GM21723 (cell line): Measurements from ENCODE around the gene UGT1A10.

Experiments
- ATAC-seq: cut with Tn5 transposase; IDR thresholded peaks from one replicate; pipeline ENCODE4 v1.9.1; 2021; ENCODE audit warnings: mild to moderate bottlenecking, moderate library complexity; ENCODE audit not compliant: unreplicated experiment

The UGT1A10 gene

DNA sequence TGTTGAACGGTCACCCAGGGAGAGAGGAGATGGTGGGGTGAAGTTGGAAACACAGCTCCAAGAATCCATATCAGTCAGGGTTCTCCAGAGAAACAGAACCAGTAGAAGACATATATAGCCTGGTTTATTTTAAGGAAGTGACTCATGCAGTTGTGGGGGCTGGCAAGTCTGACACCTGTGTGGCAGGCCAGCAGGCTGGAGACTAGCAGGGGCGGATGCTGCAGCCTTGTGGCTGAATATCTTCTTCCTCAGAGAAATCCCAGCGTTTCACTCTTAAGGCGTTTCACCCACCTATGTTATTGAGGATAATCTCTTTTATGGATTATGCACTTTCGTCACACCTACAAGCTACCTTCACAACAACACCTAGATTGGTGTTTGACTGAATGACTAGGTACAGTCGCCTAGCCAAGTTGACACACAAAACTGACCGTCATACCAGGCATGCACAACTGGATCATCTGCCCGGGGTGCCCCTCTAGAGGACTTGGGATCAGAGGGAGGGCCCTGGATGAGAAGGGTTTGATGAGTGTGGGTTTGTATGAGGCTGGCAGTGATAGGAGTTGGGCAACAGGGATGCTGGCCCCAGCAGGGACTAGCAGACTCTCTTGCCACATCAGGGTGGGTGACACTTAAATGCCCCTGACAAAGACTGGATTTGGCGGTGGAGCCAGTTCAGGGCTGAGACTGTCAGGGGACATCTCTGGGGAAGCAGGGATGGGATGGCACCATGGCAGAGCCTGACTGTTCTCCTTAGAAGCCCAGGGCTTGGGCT lies 165.3 kb downstream of the UGT1A10 start:
- ATAC-seq: peak; percentile 65

- ATAC-seq: no peak
Observed at GRCh38 chr2:233802132-233802815, 166.0 kb downstream of the UGT1A10 start.

- no peak for ATAC-seq
Observed at GRCh38 chr2:233803292-233803911, 167.2 kb downstream of the UGT1A10 start.

DNA sequence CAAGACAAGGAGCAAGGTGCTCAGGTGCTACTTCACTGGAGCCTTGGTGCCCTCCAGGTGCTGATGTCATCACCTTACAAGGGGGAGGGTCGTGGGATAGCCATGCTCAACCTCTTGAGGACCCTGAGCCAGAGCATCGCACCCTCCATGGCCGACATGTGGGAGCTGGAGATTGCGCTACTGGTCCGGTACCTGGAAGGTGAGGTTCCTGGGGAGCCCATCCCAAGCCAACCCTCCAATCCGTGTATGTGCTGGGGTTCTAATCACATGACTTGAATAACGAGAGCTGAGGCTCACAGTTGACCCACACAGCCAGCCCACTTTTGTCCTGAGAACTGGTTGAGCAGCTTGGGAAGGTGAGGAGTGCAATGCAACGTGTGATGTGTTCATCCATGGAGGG lies 167.7 kb downstream of the UGT1A10 start:
- ATAC-seq: no peak

DNA sequence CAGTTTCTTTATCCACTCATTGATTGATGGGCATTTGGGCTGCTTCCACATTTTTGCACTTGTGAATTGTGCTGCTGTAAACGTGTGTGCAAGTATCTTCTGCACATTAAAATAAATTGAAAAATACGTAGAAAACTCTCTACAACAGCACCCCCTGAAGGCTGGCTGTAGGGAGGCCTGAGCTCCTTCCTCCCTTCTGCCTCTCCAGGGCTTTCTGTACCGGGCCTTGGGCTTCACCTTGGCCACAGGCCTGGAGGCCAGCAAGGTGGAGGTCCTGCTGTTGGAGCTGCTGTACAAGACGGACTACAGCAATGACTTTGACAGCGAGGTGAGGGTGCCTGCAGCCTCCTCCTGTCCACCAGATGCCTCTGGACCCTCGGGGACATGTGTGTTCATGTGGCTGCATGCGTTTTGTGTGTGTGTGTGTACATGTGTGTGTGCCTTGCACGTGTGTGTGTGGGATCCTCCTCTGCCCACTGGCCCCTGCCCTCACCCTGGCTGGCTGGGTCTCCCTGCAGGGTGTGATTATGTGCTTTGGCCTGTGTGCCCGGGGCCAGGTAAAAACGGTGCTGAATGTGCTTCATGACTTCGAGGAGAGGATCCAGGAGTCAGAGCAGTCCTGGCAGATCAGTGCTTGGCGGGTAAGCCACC lies 171.1 kb downstream of the UGT1A10 start:
- no peak for ATAC-seq

DNA sequence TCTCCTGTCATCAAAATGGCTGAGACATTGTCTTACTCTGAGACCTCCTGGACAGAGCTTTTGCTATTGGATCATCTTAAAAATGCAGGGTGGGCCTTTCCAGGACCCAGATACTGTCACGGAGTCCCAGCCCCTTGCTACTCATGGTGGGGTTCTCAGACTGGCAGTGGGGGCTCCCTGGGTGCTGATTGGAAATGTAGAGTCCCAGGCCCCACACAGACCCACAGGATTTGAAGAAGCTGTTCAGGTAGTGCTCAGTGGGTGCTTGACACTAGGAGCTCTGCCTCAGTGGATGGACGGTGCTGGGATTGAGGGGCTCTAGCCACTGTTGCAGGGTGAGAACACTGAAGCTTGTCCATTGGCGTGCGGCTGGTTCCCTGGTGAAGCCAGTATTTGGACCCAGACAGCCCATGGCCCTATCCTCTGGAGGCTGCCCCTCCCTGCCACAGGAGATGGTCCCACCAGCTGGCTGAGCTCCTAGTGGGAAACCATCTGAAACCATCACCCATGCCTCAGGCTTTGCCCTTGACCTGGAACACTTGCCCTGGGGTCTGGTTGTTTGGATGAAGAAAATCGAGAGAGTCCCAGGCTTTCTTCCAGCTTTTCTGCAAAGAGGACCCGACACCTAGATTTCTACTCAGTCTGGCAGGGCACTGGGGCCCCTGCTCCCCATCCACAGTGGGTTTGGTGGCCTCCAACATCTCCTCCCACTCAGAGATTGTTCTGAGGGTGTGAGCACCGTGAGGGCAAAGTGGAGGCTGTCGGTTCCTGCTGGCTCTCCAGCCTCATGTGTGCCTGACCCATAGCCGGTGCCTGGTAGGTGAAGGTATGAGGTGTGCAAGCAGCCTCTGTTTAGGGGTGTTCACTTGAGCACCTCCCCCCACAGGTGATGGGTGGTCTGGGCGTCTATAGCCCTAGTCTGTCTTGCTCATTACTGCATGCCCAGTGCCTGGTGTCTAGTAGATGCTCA lies 172.0 kb downstream of the UGT1A10 start:
- ATAC-seq: no peak

DNA sequence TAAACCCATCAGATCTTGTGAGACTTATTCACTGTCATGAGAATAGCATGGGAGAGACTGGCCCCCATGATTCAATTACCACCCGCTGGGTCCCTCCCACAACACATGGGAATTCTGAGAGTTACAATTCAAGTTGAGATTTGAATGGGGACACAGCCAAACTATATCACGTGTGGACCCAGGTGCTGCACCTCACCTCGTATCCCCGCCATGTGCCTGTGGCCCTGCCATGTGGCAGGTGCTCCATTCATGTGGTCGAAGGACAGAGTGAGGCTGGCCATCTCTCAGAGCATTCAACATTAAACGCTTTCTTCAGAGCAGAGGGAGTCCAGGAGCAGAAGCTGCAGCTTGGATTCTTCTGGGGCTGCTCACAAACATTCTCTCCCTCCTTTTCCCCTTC lies 174.1 kb downstream of the UGT1A10 start:
- no peak for ATAC-seq

GRCh38 chr2:233811087-233811486 lies 174.8 kb downstream of the UGT1A10 start:
- no peak for ATAC-seq

GRCh38 chr2:233811732-233812131 lies 175.5 kb downstream of the UGT1A10 start:
- ATAC-seq: no peak

DNA sequence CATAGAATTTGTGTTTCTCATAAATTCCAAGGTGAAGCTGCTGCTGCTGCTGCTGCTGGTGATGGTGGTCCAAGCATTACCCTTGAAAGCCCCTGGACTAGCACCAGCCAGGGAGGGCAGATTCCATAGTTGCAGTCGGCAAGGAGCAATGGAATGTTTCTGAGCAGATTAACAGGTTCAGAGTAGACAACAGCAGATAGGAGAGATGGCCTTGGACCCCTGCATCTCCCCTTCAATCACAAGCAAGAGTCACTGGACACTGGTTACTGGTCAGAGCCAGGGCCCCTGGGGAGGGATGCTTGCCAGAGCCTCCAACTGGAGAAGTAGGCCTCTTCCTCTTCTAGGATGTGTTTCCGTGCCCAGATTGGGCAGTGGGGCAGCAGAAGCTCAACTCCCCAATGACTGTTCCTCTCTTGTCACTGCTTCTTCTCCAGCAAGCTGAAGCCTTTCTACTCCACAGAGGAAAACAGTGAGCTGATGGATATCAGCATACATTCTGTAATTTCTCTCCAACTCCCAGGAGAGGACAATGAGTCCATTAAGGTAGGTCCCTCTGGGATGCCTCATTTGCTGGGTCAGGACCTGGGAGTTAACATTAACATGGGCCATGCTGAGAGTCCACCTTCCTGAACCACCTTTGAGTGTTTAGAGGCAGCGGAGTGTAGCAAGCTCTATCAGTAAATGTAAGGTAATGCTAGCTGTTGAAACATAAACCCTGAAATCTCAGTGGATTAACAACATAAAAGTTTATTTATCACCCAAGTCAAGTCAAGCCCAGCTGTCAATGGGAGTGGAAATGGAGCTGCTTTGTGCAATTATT lies 177.2 kb downstream of the UGT1A10 start:
- no peak for ATAC-seq

DNA sequence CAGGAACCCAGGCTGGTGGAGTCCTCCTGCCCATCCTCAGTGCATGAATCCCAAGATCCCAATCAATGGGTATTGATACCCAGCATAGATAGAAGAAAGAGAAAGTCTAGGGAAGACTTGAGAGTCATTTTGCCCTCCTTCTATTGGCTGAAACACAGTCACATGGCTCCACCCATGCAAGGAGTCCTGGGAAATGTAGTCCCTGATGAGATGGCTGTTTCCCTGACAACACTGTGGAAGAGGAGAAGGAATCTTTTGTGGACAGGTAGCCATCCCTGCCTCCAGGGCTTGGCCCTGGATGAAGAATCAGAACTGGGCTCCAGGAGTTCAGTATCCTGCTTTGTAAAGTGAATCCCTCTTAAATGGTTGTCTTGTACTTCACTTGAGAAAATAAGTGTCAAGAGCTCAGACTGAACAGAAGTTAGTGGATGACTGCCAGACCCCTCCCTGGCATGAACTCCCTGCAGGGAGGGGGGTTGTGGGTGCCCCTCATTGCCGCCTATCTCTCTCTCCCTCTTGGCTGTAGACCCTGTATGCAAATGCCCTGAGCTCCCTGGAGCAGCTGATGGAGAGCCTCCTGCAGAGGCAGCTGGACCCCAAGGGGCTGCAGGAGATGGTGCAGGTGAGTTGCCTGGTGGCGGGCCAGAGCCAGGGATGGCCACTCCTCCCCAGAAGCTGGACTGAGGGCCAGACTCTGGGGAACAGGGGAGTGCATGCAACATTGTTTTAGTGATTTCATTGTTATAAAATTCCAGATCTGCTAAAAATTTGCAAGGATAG lies 178.0 kb downstream of the UGT1A10 start:
- ATAC-seq: no peak

DNA sequence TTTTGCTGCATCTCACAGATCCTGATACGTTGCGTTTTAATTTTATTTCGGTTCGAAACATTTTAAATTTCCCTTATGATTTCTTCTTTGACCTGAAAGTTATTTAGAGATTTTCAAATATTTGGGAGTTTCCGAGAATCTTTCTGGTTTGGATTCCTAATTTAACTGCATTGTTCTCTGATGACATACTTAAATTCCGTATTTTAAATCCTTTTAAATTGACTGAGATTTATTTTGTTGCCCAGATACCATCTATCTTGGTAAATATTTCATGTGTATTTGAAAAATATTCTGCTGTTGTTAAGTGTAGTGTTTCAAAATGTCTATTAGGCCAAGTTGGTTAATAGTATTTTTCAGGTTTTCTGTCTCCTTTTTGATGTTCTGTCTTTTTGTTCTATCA lies 179.6 kb downstream of the UGT1A10 start:
- no peak for ATAC-seq

- ATAC-seq: no peak
Observed at GRCh38 chr2:233816334-233816733, 180.1 kb downstream of the UGT1A10 start.

DNA sequence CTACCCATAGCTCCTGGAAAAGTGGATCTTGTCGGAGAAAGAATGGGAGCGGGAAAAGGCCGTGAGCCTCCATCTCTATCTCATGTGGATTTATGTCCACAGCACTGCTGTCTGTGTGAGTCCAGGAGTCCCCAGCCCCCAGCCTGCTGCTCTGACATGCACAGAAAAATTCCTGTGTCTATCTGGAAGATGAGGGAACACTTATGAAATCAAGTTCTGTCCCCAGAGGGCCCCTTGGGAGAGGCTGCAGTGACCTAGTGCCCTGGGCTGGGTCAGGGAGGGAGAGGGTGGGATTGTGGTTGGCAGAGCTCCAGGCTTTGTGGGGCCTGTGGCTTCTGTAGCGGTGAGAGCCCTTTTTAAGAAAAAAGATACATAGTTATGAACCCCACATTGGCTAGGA lies 180.5 kb downstream of the UGT1A10 start:
- no peak for ATAC-seq

DNA sequence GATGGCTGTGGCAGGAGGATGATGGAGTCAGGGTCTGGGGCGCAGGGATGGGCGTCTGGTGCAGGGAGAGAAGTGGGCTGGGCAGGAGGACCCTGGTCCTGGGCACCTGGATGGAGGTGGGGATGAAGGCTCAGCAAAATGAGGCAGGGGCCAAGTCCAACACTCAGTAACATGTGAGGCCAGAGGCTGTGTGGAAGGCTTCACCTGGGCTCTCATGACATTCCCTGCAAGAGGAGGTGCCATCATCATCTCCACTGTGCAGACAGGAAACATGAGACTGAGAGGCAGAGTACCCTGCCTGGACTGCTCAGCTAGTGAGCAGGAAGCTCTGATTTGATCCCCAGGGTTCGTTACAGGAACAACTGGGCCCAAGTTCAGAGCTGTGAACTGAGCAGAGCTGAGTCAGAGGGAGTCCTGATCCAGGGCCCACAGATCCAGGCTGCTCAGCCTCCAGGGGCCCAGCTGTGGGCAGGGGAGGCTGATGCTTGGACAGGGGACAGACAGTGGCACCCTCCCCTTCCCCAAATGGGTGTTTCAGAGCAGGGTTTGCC lies 181.2 kb downstream of the UGT1A10 start:
- ATAC-seq: no peak

DNA sequence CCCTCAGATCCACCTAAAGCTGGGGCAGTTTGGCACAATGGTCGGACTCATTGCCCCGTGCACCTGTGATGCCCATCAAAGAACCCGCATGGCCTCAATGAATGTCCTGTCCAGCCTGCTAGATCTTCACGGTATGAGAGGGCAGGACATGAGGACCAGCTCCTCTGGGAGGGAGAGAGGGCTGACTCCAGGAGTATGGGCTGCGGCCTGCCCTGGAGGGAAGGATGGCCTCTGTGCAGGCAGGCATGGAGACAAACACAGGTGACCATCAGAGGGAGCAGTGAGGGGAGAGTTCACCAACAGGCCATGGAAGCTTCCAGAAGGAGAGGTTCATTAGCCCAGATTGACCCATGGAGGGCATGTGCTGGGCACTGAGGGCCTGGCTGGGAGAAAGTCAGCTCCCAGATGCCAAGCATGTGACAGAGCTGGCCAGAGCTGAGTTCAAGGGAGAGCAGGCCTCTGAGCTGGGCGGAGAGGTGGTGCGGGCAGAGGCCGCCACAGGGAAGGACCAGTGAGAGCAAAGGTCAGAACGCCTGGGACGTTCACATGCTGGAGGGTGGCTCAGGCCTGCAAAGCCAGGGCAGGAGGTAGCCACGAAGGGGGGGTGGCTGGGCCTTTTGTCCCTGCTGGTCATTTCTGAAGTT lies 181.9 kb downstream of the UGT1A10 start:
- ATAC-seq: no peak

GRCh38 chr2:233818639-233819621 lies 182.7 kb downstream of the UGT1A10 start:
- no peak for ATAC-seq
